Mesodermal cell (in vitro differentiated cells): Measurements from ENCODE around the gene VWDE.

Experiments used
- H3K27ac ChIP-seq: 2 replicates; pipeline ENCODE4 v1.7.0; 2013; ENCODE audit warnings: mild to moderate bottlenecking, low read depth, low read length, moderate library complexity; ENCODE audit not compliant: severe bottlenecking
- H3K36me3 ChIP-seq: 2 replicates; pipeline ENCODE4 v1.7.1; 2013; ENCODE audit warnings: mild to moderate bottlenecking, low read length, moderate library complexity; ENCODE audit not compliant: control insufficient read depth, insufficient read depth
- H3K4me1 ChIP-seq: one replicate; pipeline ENCODE4 v1.7.1; 2013; ENCODE audit warnings: mild to moderate bottlenecking, low read length; ENCODE audit not compliant: insufficient read depth, control insufficient read depth, poor library complexity, severe bottlenecking
- H3K4me3 ChIP-seq: 2 replicates; pipeline ENCODE4 v1.7.0; 2013; ENCODE audit warnings: low read length, control low read depth, mild to moderate bottlenecking; ENCODE audit not compliant: insufficient read depth, poor library complexity, severe bottlenecking; ENCODE audit errors: extremely low read depth
- H3K9me3 ChIP-seq: 2 replicates; pipeline ENCODE4 v1.7.1; 2013; ENCODE audit warnings: mild to moderate bottlenecking, low read length, moderate library complexity; ENCODE audit not compliant: control insufficient read depth
- WGBS, 2 experiments: methylation state at CpG; one replicate each; pipeline ENCODE4 v1.1.5; 2013; ENCODE audit warnings: missing lambda C conversion rate in 2 of 2; ENCODE audit not compliant: insufficient coverage in 2 of 2; 5-methylcytosine and 5-hydroxymethylcytosine counted together

VWDE gene

GRCh38 chr7:12327922-12328321, 75.7 kb downstream of the VWDE start:
- WGBS, 2 experiments, result 75 to 80% methylated on average over 2 of the region's 3 CpGs
- no peaks in the 10 kb centered on the region for H3K9me3 ChIP-seq

GRCh38 chr7:12325646-12326045, 78.0 kb downstream of the VWDE start:
- no peak overlapping the region for H3K4me3 ChIP-seq
- H3K27ac ChIP-seq, result no peak overlapping the region
- H3K4me1 ChIP-seq, result no peaks in the 10 kb centered on the region
- no peaks in the 10 kb centered on the region for H3K36me3 ChIP-seq
- no peaks in the 10 kb centered on the region for H3K9me3 ChIP-seq

More at GRCh38 chr7:12327922-12328321, 75.7 kb downstream of the VWDE start:
- H3K27ac ChIP-seq, result no peak overlapping the region
- H3K4me3 ChIP-seq, result no peak overlapping the region
- H3K4me1 ChIP-seq, result no peaks in the 10 kb centered on the region
- H3K36me3 ChIP-seq, result no peaks in the 10 kb centered on the region

- Histone ChIP-seq H3K36me3 (no peaks in the 10 kb centered on the region), H3K4me1 (no peaks in the 10 kb centered on the region), H3K4me3 (no peak overlapping the region), H3K9me3 (no peaks in the 10 kb centered on the region), H3K27ac (no peak overlapping the region)
- 80 to 85% methylated on average over 2 to 6 of the region's 10 CpGs for WGBS, 2 experiments
These were observed 80.2 kb downstream of the VWDE start for GRCh38 chr7:12323415-12323814.

DNA sequence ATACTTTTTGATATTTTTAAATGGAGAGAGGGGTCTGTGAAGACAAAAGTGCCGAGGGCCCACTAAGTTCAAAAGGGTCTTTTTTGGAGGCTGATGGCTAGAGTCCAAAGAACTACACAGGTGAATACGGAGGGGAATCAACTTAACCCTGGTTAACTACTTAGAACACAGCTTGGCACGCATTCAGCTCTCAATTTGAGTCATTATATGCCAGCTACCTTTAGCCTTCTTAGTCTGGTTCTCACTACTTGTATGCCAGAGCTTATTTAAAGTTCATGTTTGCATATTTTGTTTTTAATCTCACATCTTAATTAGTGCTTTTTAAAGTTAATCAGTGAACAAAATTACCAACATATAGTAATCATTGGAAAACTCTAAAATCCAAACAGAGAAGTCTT, 80.8 kb downstream of the VWDE start:
- no peaks in the 10 kb centered on the region for H3K36me3 ChIP-seq
- no peaks in the 10 kb centered on the region for H3K9me3 ChIP-seq
- H3K4me1 ChIP-seq, result no peaks in the 10 kb centered on the region
- no peak overlapping the region for H3K27ac ChIP-seq
- WGBS, 2 experiments, result 84 to 100% methylated on average over 2 of the region's 3 CpGs
- no peak overlapping the region for H3K4me3 ChIP-seq

DNA sequence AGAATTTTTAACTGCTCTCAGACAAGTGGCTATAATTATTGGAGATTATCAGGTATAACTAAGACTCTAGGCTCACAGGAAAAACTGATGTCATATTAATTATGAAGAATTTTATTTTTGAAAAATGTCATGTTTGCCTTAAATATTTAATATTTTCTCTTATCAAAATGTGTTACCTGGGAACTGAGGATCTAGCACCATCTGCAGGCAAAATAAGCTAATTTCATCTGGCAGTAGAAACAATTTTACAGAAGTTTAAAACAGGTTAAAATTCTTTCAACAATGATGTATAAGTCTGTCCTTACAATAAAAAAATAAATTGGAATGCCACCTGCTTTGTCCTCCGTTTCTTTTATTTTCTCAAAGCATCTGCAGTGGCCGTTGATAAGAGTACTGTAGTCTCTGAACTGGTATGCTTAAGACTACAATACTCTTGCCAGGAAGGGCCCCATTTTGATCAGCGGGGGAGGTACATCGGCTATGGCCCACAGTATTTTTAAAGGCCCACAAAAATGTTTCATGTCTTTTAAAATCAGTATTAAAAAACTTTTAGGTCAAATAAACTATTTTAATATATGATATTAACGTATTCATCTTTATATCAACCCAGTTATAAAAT, 81.3 kb downstream of the VWDE start:
- no peaks in the 10 kb centered on the region for H3K4me1 ChIP-seq
- H3K9me3 ChIP-seq, result no peaks in the 10 kb centered on the region
- H3K36me3 ChIP-seq, result no peaks in the 10 kb centered on the region
- H3K4me3 ChIP-seq, result no peak overlapping the region
- no peak overlapping the region for H3K27ac ChIP-seq
- WGBS, 2 experiments, result no CpG with 5 or more reads among the region's 5 CpGs

DNA sequence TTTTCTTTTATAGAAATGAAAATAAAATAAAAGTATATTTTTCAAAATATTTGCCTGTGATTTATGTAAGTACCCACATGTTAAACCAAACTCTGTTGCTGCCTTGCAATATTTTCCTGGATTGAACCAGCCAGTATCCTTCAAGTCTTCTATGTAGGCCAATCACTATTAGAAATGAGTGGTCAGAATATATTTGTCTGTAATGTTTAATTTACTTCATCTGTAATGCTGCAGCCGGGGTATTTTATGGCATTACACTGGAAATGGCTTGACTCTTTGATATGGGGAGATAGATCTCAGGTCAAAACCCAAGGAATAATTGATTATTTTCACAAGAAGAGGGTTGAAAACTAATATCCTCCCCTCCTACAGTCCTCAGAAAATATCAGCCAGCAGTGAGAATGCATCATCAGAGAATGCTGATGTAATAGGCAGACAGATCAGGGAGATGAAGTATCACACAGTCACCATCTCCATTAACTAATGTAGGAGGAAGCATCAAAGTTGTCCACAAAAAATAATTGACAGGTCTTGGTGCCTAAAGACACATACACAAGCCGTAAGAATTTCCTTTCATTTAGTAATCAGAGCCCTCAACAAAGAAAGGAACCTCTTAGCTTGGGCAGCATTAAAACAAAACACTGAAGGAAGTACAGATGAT, 82.5 kb downstream of the VWDE start:
- Histone ChIP-seq H3K4me1 (no peaks in the 10 kb centered on the region), H3K9me3 (no peaks in the 10 kb centered on the region), H3K36me3 (no peaks in the 10 kb centered on the region), H3K4me3 (no peak overlapping the region), H3K27ac (no peak overlapping the region)
- WGBS, 2 experiments, result 100% methylated on average over 2 of the region's 2 CpGs; no CpG with 5 or more reads in 1 of the 2 experiments

DNA sequence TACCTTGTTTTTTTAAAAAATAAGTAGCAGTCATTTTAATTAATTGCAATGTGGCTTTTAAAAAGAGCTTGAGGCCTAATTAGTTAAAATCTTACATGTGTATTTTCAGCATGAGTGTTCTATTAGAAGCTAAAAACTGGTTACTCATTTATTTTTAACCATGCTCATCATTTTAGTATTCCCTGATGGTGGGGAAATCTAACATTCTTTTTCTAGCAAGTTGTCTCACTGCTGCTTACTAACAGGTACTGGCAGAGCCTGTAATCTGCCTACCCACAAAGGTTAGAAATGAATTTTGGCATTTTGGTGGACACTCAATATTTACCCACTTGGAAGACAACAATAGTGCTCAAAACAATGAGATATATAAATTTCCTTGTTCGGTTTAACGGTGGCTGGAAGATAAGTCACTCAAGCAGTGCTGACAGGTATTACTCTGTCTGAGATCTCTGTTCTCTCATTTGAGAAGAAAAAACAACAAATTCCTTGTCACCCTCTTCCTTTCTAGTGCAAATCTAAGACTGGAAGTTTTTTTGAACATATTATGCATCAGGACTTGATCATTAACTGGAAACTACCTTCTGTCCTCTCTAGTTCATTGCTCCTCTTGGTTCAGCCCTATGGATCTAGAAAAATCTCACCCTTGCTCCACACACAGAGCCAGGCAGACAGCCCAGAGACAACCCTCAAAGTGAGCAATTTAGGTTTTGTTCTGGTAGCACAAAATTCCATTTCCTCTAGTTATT, 83.3 kb downstream of the VWDE start:
- WGBS, 2 experiments, result 100% methylated on average over 1 to 2 of the region's 2 CpGs
- no peak overlapping the region for H3K4me3 ChIP-seq

GRCh38 chr7:12317675-12318074, 86.0 kb downstream of the VWDE start:
- Histone ChIP-seq H3K4me1 (no peaks in the 10 kb centered on the region), H3K9me3 (no peaks in the 10 kb centered on the region), H3K36me3 (no peaks in the 10 kb centered on the region), H3K4me3 (no peak overlapping the region), H3K27ac (no peak overlapping the region)
- WGBS, 2 experiments, result no CpG with 5 or more reads among the region's 1 CpG

More for the DNA sequence above, 83.3 kb downstream of the VWDE start:
- Histone ChIP-seq H3K9me3 (no peaks in the 10 kb centered on the region), H3K4me1 (no peaks in the 10 kb centered on the region), H3K36me3 (no peaks in the 10 kb centered on the region), H3K27ac (no peak overlapping the region)

- Histone ChIP-seq H3K27ac (no peak overlapping the region), H3K4me3 (no peak overlapping the region), H3K36me3 (no peaks in the 10 kb centered on the region), H3K4me1 (no peaks in the 10 kb centered on the region), H3K9me3 (no peaks in the 10 kb centered on the region)
- WGBS, 2 experiments, result 61 to 90% methylated on average over 2 of the region's 3 CpGs
These were observed 86.7 kb downstream of the VWDE start for GRCh38 chr7:12316925-12317324.

GRCh38 chr7:12315049-12315448, 88.6 kb downstream of the VWDE start:
- H3K4me1 ChIP-seq, result no peaks in the 10 kb centered on the region
- H3K9me3 ChIP-seq, result no peaks in the 10 kb centered on the region
- H3K4me3 ChIP-seq, result no peak overlapping the region
- H3K36me3 ChIP-seq, result no peaks in the 10 kb centered on the region
- H3K27ac ChIP-seq, result no peak overlapping the region

- no peak overlapping the region for H3K4me3 ChIP-seq
- H3K27ac ChIP-seq, result no peak overlapping the region
- H3K9me3 ChIP-seq, result no peaks in the 10 kb centered on the region
- H3K4me1 ChIP-seq, result no peaks in the 10 kb centered on the region
- no peaks in the 10 kb centered on the region for H3K36me3 ChIP-seq
These were observed 89.5 kb downstream of the VWDE start for GRCh38 chr7:12314199-12314598.
